GM19463 (cell line): ENCODE measurements around the gene MICAL1.

ENCODE experiments used
- ATAC-seq: cut with Tn5 transposase; IDR thresholded peaks from one replicate; pipeline ENCODE4 v1.9.1; 2021; ENCODE audit warnings: mild to moderate bottlenecking, moderate library complexity; ENCODE audit not compliant: unreplicated experiment

Gene MICAL1

GRCh38 chr6:109440331-109441068 is 15.1 kb downstream of the MICAL1 start, which contains the start of the genes PPIL6 and SMPD2:
Gene PPIL6 (minus strand): TSS chr6:109440628. CDS start chr6:109440590, 38 bp downstream.
Gene SMPD2 (plus strand): TSS chr6:109440724. CDS start chr6:109441122, 398 bp downstream.
- ATAC-seq, result peak; percentile 89

- ATAC-seq, result no peak
These were observed 19.5 kb downstream of the MICAL1 start for GRCh38 chr6:109436041-109436440.

GRCh38 chr6:109434456-109434855 is 21.1 kb downstream of the MICAL1 start:
- no peak for ATAC-seq

GRCh38 chr6:109429496-109429895 is 26.1 kb downstream of the MICAL1 start:
- no peak for ATAC-seq

- no peak for ATAC-seq
These were observed 26.6 kb downstream of the MICAL1 start for GRCh38 chr6:109428889-109429477.

- no peak for ATAC-seq
These were observed 30.6 kb downstream of the MICAL1 start for GRCh38 chr6:109424946-109425345.

GRCh38 chr6:109421184-109421583 is 34.4 kb downstream of the MICAL1 start:
- no peak for ATAC-seq

- no peak for ATAC-seq
These were observed 34.8 kb downstream of the MICAL1 start for GRCh38 chr6:109420751-109421150.

GRCh38 chr6:109417646-109418045 is 37.9 kb downstream of the MICAL1 start:
- no peak for ATAC-seq

- ATAC-seq, result no peak
These were observed 44.5 kb downstream of the MICAL1 start for GRCh38 chr6:109411034-109411433.

GRCh38 chr6:109406196-109406595 is 49.4 kb downstream of the MICAL1 start:
- ATAC-seq, result no peak

- no peak for ATAC-seq
These were observed 58.6 kb downstream of the MICAL1 start for GRCh38 chr6:109397020-109397419.

GRCh38 chr6:109396046-109396718 is 59.4 kb downstream of the MICAL1 start:
- ATAC-seq, result no peak
